Naive thymus-derived CD4-positive, alpha-beta T cell (primary cell): ENCODE data around the gene HUS1. TPM values are rescaled to one million over a fixed set of nuclear protein-coding genes. Genes with fewer than 3 reads are reported as not detected.
"Not testable (repeated sequence)": the region's sequence is repeated elsewhere in the genome, so short reads cannot be mapped to it uniquely, and the experiment has no call there.

Experiments used
- ATAC-seq: fragments of 150-1000 bp; cut with Tn5 transposase; 2 replicates; pipeline ENCODE4 v1.10.0; 2021; ENCODE audit warnings: mild to moderate bottlenecking, moderate library complexity
- CTCF ChIA-PET: fragments of 350-600 bp; sonication (Branson Sonifier 250); formaldehyde crosslinking; loops from one replicate; lab custom pipeline; 2021; ENCODE audit warnings: antibody characterized with exemption; lab: Charles Lee
- POLR2A ChIA-PET: fragments of 350-600 bp; sonication (Branson Sonifier 250); formaldehyde crosslinking; loops from one replicate; lab custom pipeline; 2021; ENCODE audit warnings: antibody characterized with exemption, inconsistent platforms; lab: Charles Lee
- DNase-seq, 9 donors: peaks; one replicate each; pipeline versions ENCODE4 v3.0.0 to v3.0.0-alpha.2; 2020 to 2022; ENCODE audit warnings: mixed read lengths in 1 of 9
- H3K27ac ChIP-seq: one replicate; pipeline ENCODE4 v1.7.0; 2013; ENCODE audit warnings: mild to moderate bottlenecking, low read depth, low read length, moderate library complexity
- H3K27me3 ChIP-seq, 2 donors: one replicate each; pipeline ENCODE4 v1.7.0; 2013; ENCODE audit warnings: low read length in 2 of 2, mild to moderate bottlenecking in 2 of 2, moderate library complexity in 2 of 2; ENCODE audit not compliant: control insufficient read depth in 2 of 2, insufficient read depth in 2 of 2
- H3K36me3 ChIP-seq, 3 experiments: 1 replicate in 2 of 3; 2 replicates in 1 of 3; pipeline ENCODE4 v1.7.0; 2013; ENCODE audit warnings: low read length in 3 of 3, mild to moderate bottlenecking in 3 of 3, moderate library complexity in 1 of 3; ENCODE audit not compliant: insufficient read depth in 3 of 3, control insufficient read depth in 2 of 3
- H3K4me1 ChIP-seq, 2 donors: one replicate each; pipeline ENCODE4 v1.7.0; 2013; ENCODE audit warnings: low read length in 2 of 2, mild to moderate bottlenecking in 2 of 2, moderate library complexity in 1 of 2; ENCODE audit not compliant: control insufficient read depth in 2 of 2, insufficient read depth in 2 of 2
- H3K4me3 ChIP-seq: 2 replicates; pipeline ENCODE4 v1.7.0; 2013; ENCODE audit warnings: mild to moderate bottlenecking, low read length
- H3K9me3 ChIP-seq, 3 experiments: 1 replicate in 2 of 3; 2 replicates in 1 of 3; pipeline ENCODE4 v1.7.0; 2013; ENCODE audit warnings: low read length in 3 of 3; ENCODE audit not compliant: control insufficient read depth in 2 of 3
- H3K27ac Mint-ChIP-seq, 9 donors: one replicate each; pipeline ENCODE4 v1.8.0; 2020 to 2022; ENCODE audit warnings: mixed read lengths in 9 of 9, mild to moderate bottlenecking in 8 of 9, moderate library complexity in 5 of 9, inconsistent platforms in 2 of 9
- H3K27me3 Mint-ChIP-seq, 5 donors: one replicate each; pipeline ENCODE4 v1.8.0; 2021 to 2022; ENCODE audit warnings: mixed read lengths in 5 of 5, mild to moderate bottlenecking in 1 of 5
- H3K36me3 Mint-ChIP-seq, 5 donors: one replicate each; pipeline ENCODE4 v1.8.0; 2020 to 2022; ENCODE audit warnings: mixed read lengths in 5 of 5, mild to moderate bottlenecking in 3 of 5, inconsistent platforms in 1 of 5
- H3K4me1 Mint-ChIP-seq, 7 donors: one replicate each; pipeline ENCODE4 v1.8.0; 2020 to 2022; ENCODE audit warnings: mixed read lengths in 7 of 7, mild to moderate bottlenecking in 3 of 7, inconsistent platforms in 1 of 7
- H3K4me3 Mint-ChIP-seq, 10 donors: one replicate each; pipeline ENCODE4 v1.8.0; 2020 to 2022; ENCODE audit warnings: mild to moderate bottlenecking in 10 of 10, mixed read lengths in 10 of 10, moderate library complexity in 6 of 10, inconsistent platforms in 2 of 10
- H3K9me3 Mint-ChIP-seq, 11 donors: one replicate each; pipeline ENCODE4 v1.8.0; 2020 to 2022; ENCODE audit warnings: mixed read lengths in 11 of 11, mild to moderate bottlenecking in 4 of 11, inconsistent platforms in 1 of 11, moderate library complexity in 1 of 11
- intact Hi-C, 2 donors: fragments of 100-400 bp; cut with micrococcal nuclease; formaldehyde crosslinking; loops; one replicate each; pipeline ENCODE4 v1.15.1; 2023
- polyA plus RNA-seq, 2 donors: library from polyadenylated mRNA; unstranded; fragments of 300-500 nt; fragmentation: Illumina TruSeq; gene quantifications; one replicate each; pipeline ENCODE4 v1.2.3, GENCODE V29; 2021
- total RNA-seq, 6 experiments: library from RNA in 5 of 6; stranded (reverse) in 5 of 6; gene quantifications; 1 replicate in 5 of 6; 2 replicates in 1 of 6; pipeline ENCODE4 v1.2.3 and lab custom pipeline; 2021 to 2026

The HUS1 gene
- total and polyA plus RNA-seq, 7 experiments from 2014 or later = 36.1 to 84.0 (median 67.6) TPM

- Histone ChIP-seq H3K36me3 (no peaks in the 10 kb centered on the region), H3K27ac (no peak overlapping the region), H3K4me3 (no peak overlapping the region), H3K4me1 (no peaks in the 10 kb centered on the region), H3K27me3 (no peaks in the 10 kb centered on the region), H3K9me3 (no peaks in the 10 kb centered on the region)
- no peak overlapping the region for H3K27ac Mint-ChIP-seq
- peaks cover 0 to 20% (median 4%) of the 10 kb centered on the region in 5 donors for H3K36me3 Mint-ChIP-seq
- DNase-seq (no peak), ATAC-seq (no peak)
- CTCF ChIA-PET = no interaction called here
- no peaks in the 10 kb centered on the region for H3K9me3 Mint-ChIP-seq
- H3K27me3 Mint-ChIP-seq = no peaks in the 10 kb centered on the region
- H3K4me3 Mint-ChIP-seq = no peak overlapping the region
- intact Hi-C loops = no loop called here
- H3K4me1 Mint-ChIP-seq = peaks cover 0 to 5% (median 0%) of the 10 kb centered on the region in 7 donors
- POLR2A ChIA-PET = no interaction called here
These were observed 46.9 kb downstream of the HUS1 start for GRCh38 chr7:47932466-47933037.

GRCh38 chr7:47932016-47932415 is 47.4 kb downstream of the HUS1 start:
- peaks cover 0 to 1% (median 0%) of the 10 kb centered on the region in 7 donors for H3K4me1 Mint-ChIP-seq
- POLR2A ChIA-PET = no interaction called here
- H3K27me3 Mint-ChIP-seq = no peaks in the 10 kb centered on the region
- Histone ChIP-seq H3K27me3 (no peaks in the 10 kb centered on the region), H3K36me3 (no peaks in the 10 kb centered on the region), H3K27ac (no peak overlapping the region), H3K4me3 (no peak overlapping the region), H3K9me3 (no peaks in the 10 kb centered on the region), H3K4me1 (no peaks in the 10 kb centered on the region)
- H3K36me3 Mint-ChIP-seq = peaks cover 0 to 21% (median 4%) of the 10 kb centered on the region in 5 donors
- CTCF ChIA-PET = no interaction called here
- intact Hi-C loops = no loop called here
- no peak overlapping the region for H3K4me3 Mint-ChIP-seq
- H3K27ac Mint-ChIP-seq = no peak overlapping the region
- no peaks in the 10 kb centered on the region for H3K9me3 Mint-ChIP-seq
- no peak for ATAC-seq
- DNase-seq = no peak

DNA sequence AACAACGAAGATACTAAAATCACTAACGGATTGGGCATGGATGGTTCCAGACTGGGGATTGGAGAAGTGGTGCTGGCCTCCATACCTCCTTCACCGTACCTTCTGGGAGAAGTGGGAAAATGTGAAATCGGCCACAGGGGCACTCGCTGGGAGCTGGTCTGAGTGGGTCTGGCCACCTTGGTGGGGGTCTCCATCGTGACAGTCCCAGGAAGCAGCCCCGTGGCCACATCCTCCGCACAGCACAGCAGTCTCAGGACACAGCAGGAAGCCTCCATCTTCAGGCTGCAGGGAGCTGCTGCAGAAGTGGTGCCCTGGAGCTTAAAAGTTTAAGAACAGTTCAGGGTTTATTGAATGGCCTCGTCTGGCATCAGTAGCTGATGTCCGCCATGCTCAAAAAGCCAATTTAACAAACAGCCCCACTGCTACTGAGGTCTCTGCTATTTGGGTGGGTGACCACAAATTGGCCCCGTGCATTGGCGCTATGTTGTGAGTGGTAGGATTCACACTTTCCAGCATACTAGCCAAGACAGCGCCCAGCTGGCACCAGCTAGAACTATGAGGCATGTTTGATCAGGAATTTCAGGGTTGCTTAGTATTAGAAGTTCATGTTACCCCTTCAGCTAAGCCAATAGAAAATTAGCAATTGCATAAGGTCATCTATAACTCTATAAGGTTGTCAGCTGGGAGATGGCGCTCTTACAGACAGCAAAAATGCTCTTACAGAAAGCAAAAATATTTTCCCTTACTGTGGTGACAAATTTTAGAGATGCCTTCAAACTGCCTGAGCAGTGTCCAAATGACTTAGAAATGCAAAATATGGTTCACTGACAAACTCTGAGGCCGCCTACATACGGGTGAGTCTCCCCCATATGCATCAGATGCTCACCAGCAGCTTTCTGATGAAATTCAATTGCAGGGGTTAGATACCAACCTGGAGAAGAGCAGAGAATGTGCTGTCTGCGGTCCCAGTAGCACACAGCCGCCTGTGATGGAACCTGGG is 48.1 kb downstream of the HUS1 start:
- H3K27ac ChIP-seq = no peak overlapping the region
- H3K4me3 Mint-ChIP-seq = no peak overlapping the region
- intact Hi-C loops = no loop called here
- peaks cover 0 to 1% (median 0%) of the 10 kb centered on the region in 7 donors for H3K4me1 Mint-ChIP-seq
- H3K9me3 Mint-ChIP-seq = peaks cover 0 to under 1% (median 0%) of the 10 kb centered on the region in 11 donors
- DNase-seq = no peak
- no peaks in the 10 kb centered on the region for H3K4me1 ChIP-seq
- peaks cover 0 to 25% (median 4%) of the 10 kb centered on the region in 5 donors for H3K36me3 Mint-ChIP-seq
- H3K27ac Mint-ChIP-seq = peak overlapping the region in 1 of 9 donors; percentile 43
- no peaks in the 10 kb centered on the region for H3K9me3 ChIP-seq
- no peaks in the 10 kb centered on the region for H3K36me3 ChIP-seq
- H3K27me3 ChIP-seq = no peaks in the 10 kb centered on the region
- CTCF ChIA-PET = no interaction called here
- POLR2A ChIA-PET = interaction anchor here (0.8 kb wide), 1 partner anchor 15 kb away, joined by 4 read pairs; no protein-coding TSS in a partner anchor
- H3K27me3 Mint-ChIP-seq = no peaks in the 10 kb centered on the region
- no peak overlapping the region for H3K4me3 ChIP-seq
- ATAC-seq = no peak

DNA sequence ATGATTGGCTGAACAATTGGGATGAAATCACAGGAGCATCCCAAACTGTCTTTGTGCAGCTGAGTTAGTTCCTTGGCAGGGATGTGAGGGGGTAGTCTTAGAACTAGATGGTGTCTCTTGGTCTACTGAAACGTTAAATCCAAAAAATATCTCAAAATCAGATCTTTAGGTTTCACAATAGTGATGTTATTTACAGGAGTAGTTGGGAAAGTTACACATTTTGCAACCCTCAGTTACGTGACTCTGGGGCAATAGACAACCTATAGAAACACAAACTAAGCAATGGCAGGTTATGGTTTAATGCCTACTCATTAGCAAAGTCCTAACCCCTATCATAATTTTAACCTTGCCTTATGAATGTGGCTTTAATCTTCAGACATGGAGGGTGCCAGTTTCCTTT is 55.1 kb downstream of the HUS1 start:
- H3K27me3 ChIP-seq = no peaks in the 10 kb centered on the region
- no peak overlapping the region for H3K4me3 ChIP-seq
- ATAC-seq (no peak), DNase-seq (no peak)
- H3K27ac ChIP-seq = no peak overlapping the region
- ChIA-PET CTCF (no interaction called here), POLR2A (no interaction called here)
- Mint-ChIP-seq H3K27ac (no peak overlapping the region), H3K27me3 (peaks cover 0 to 2% (median 0%) of the 10 kb centered on the region in 5 donors), H3K4me1 (peaks cover 0 to 1% (median 0%) of the 10 kb centered on the region in 7 donors), H3K4me3 (no peak overlapping the region), H3K9me3 (peaks cover 0 to 12% (median 0%) of the 10 kb centered on the region in 11 donors), H3K36me3 (peaks cover 0 to 31% (median 13%) of the 10 kb centered on the region in 5 donors)
- intact Hi-C loops = no loop called here
- no peaks in the 10 kb centered on the region for H3K36me3 ChIP-seq
- H3K4me1 ChIP-seq = no peaks in the 10 kb centered on the region
- no peaks in the 10 kb centered on the region for H3K9me3 ChIP-seq

DNA sequence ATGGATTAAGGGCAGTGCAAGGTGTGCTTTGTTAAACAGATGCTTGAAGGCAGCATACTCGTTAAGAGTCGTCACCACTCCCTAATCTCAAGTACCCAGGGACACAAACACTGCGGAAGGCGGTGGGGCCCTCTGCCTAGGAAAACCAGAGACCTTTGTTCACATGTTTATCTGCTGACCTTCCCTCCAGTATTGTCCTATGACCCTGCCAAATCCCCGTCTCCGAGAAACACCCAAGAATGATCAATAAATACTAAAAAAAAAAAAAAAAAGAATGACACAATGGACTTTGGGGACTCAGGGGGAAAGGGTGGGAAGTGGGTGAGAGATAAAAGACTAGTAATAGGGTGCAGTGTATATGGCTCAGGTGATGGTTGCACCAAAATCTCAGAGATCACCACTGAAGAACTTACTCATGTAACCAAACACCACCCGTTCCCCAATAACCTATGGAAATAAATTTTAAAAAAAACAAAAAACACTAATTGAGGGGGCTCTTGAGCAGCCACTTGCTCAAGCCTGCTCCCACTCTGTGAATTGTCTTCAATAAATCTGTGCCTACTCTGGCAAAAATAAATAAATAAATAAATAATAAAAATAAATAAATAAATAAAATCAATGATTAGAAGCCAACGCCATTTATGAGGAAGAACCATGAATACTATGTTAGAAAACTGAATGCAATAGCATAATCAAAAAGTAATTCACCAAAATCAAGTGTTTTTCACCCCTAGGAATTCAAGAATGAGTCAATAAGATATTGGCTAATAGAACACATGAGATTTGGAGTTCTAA is 56.1 kb downstream of the HUS1 start:
- H3K4me3 Mint-ChIP-seq, H3K27ac Mint-ChIP-seq, H3K27ac ChIP-seq, POLR2A ChIA-PET, CTCF ChIA-PET, ATAC-seq, H3K4me3 ChIP-seq, H3K27me3 ChIP-seq, H3K4me1 Mint-ChIP-seq, H3K9me3 ChIP-seq, H3K4me1 ChIP-seq, H3K36me3 ChIP-seq, DNase-seq, intact Hi-C loops: not testable (repeated sequence)
- peaks cover 0 to 27% (median 11%) of the 10 kb centered on the region in 5 donors for H3K36me3 Mint-ChIP-seq
- peaks cover 0 to 12% (median 0%) of the 10 kb centered on the region in 11 donors for H3K9me3 Mint-ChIP-seq
- peaks cover 0 to 11% (median 0%) of the 10 kb centered on the region in 5 donors for H3K27me3 Mint-ChIP-seq

DNA sequence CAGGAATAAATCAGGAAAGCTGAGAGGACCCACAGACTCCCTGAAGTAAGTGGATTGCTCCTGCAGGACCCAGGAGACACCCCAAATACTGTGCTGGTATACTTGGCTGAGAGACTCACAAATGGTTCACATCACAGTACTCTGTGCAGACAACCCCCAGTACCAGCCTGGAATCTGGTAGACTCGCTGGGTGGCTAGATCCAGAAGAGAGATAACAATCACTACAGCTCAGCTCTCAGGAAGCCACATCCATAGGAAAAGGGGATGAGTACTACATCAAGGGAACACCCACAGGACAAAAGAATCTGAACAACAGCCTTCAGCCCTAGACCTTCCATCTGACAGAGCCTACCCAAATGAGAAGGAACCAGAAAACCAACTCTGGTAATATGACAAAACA is 62.9 kb downstream of the HUS1 start:
- CTCF ChIA-PET, H3K4me1 ChIP-seq, DNase-seq, H3K4me3 Mint-ChIP-seq, H3K9me3 Mint-ChIP-seq, H3K4me3 ChIP-seq, H3K9me3 ChIP-seq, H3K27ac ChIP-seq, ATAC-seq, H3K27me3 ChIP-seq, intact Hi-C loops, H3K36me3 ChIP-seq, H3K4me1 Mint-ChIP-seq: not testable (repeated sequence)
- POLR2A ChIA-PET = interaction anchor here (0.5 kb wide), 1 partner anchor 14 kb away, joined by 4 read pairs; no protein-coding TSS in a partner anchor
- H3K27ac Mint-ChIP-seq = peak overlapping the region in 1 of 9 donors; percentile 21
- H3K36me3 Mint-ChIP-seq = peaks cover 0 to 14% (median 5%) of the 10 kb centered on the region in 5 donors
- peaks cover 0 to 24% (median 5%) of the 10 kb centered on the region in 5 donors for H3K27me3 Mint-ChIP-seq
